Measurements from ENCODE around the gene ATP6V0D1. TPM values are rescaled to one million over a fixed set of nuclear protein-coding genes. Genes with fewer than 3 reads are reported as not detected.

Gene ATP6V0D1
- total and polyA plus RNA-seq, 4 experiments from 2014 or later = 42.8 to 133 (median 70.9) TPM

DNA sequence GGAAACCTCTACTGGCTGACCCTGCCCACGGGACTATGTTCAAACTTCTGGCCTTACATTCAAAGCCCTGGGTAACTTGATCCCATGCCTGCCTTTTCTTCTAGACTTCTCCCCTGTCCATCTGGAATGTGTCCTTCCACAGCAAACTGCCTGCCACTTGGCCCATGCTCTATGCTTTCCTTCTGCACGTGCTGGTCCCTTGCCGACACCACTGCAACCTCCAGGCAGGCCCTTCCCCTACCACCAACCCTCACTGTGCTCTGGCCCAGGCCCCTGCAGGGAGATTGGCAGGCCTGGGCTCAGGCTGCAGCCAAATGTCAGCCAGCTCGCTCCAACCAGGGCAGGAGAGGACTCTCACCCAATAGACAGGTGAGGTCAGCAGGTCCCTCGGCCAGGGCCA is 39.0 kb downstream of the ATP6V0D1 start:
- H3K4me3 Mint-ChIP-seq = no peak overlapping the region
- Histone ChIP-seq H3K27ac (ENCODE audit: low read depth, low read length) (no peak overlapping the region), H3K9me3 (ENCODE audit: control insufficient read depth in 1 of 2, low read length in 2 of 2) (no peaks in the 10 kb centered on the region), H3K27me3 (ENCODE audit: insufficient read depth, low read length) (no peaks in the 10 kb centered on the region), H3K36me3 (ENCODE audit: insufficient read depth, low read length) (peaks cover 18% of the 10 kb centered on the region), H3K4me1 (ENCODE audit: insufficient read depth, low read length) (no peaks in the 10 kb centered on the region), H3K4me3 (ENCODE audit: low read length in 2 of 2) (no peak overlapping the region)
- intact Hi-C loops (cut with micrococcal nuclease) = no loop called here
- peaks cover 0 to 3% (median 0%) of the 10 kb centered on the region in 4 donors for H3K4me1 Mint-ChIP-seq
- peak overlapping the region in 3 of 7 donors; percentile 38 to 85 (median 78) for H3K27ac Mint-ChIP-seq
- H3K9me3 Mint-ChIP-seq = peaks cover 0 to 1% (median 0%) of the 10 kb centered on the region in 8 donors
- CTCF ChIA-PET (ENCODE audit: partially characterized antibody) = no interaction called here
- H3K27me3 Mint-ChIP-seq = no peaks in the 10 kb centered on the region
- no peak for DNase-seq
- POLR2A ChIA-PET (ENCODE audit: partially characterized antibody) = no interaction called here
- peaks cover 16 to 63% of the 10 kb centered on the region in 2 donors for H3K36me3 Mint-ChIP-seq

- peaks cover 18% of the 10 kb centered on the region for H3K36me3 ChIP-seq (ENCODE audit: insufficient read depth, low read length)
- H3K36me3 Mint-ChIP-seq = peaks cover 16 to 61% of the 10 kb centered on the region in 2 donors
- POLR2A ChIA-PET (ENCODE audit: partially characterized antibody) = no interaction called here
Measured at GRCh38 chr16:67441271-67441753, 39.6 kb downstream of the ATP6V0D1 start.

DNA sequence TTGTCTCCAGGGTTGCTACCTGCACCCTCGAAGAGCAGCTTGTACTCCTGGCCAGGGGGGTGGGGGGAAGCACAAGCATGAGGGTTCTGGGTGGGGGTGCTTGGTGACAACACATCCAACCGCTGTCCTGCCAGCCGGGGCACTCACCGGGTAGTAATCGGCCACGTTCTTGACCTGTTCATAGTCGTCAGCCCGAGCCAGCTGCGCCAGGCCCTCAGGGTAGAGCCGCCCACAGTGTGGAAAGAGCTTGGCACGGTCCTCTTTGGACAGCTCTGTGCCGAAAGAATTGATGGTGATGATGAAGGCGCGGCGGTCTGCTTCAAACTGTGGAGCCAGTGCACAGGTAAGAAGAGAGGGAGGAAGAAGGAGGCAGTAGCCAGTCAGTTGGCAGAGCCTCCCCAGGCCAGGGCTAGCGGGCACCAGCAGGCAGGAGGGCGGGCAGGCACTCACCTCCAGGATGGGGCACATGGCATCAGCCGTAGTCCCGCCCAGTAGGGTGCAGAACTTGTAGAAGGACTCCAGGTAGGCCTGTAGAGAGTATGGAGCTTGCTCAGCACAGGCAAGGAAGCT is 42.0 kb downstream of the ATP6V0D1 start:
- Histone ChIP-seq H3K9me3 (ENCODE audit: control insufficient read depth in 1 of 2, low read length in 2 of 2) (no peaks in the 10 kb centered on the region), H3K4me3 (ENCODE audit: low read length in 2 of 2) (no peak overlapping the region), H3K4me1 (ENCODE audit: insufficient read depth, low read length) (no peaks in the 10 kb centered on the region), H3K27me3 (ENCODE audit: insufficient read depth, low read length) (no peaks in the 10 kb centered on the region), H3K36me3 (ENCODE audit: insufficient read depth, low read length) (peaks cover 18% of the 10 kb centered on the region), H3K27ac (ENCODE audit: low read depth, low read length) (no peak overlapping the region)
- no peak for DNase-seq
- Mint-ChIP-seq H3K27ac (peak overlapping the region in 1 of 7 donors; percentile 35), H3K27me3 (no peaks in the 10 kb centered on the region), H3K9me3 (peaks cover 0 to 1% (median 0%) of the 10 kb centered on the region in 8 donors), H3K36me3 (peaks cover 16 to 48% of the 10 kb centered on the region in 2 donors), H3K4me1 (peaks cover 0 to 3% (median 0%) of the 10 kb centered on the region in 4 donors), H3K4me3 (no peak overlapping the region)
- POLR2A ChIA-PET (ENCODE audit: partially characterized antibody) = interaction anchor here (1.1 kb wide), 1 partner anchor 9 kb away, joined by 3 read pairs; no protein-coding TSS in a partner anchor
- CTCF ChIA-PET (ENCODE audit: partially characterized antibody) = interaction anchor here (0.6 kb wide), 1 partner anchor 11 kb away, joined by 3 read pairs; no protein-coding TSS in a partner anchor
- intact Hi-C loops (cut with micrococcal nuclease) = no loop called here

More at GRCh38 chr16:67441271-67441753, 39.6 kb downstream of the ATP6V0D1 start:
- Mint-ChIP-seq H3K4me1 (peaks cover 0 to 3% (median 0%) of the 10 kb centered on the region in 4 donors), H3K27me3 (no peaks in the 10 kb centered on the region), H3K9me3 (peaks cover 0 to 1% (median 0%) of the 10 kb centered on the region in 8 donors), H3K4me3 (no peak overlapping the region), H3K27ac (peak overlapping the region in 1 of 7 donors; percentile 78)
- no peak for DNase-seq
- Histone ChIP-seq H3K27me3 (ENCODE audit: insufficient read depth, low read length) (no peaks in the 10 kb centered on the region), H3K4me3 (ENCODE audit: low read length in 2 of 2) (no peak overlapping the region), H3K9me3 (ENCODE audit: control insufficient read depth in 1 of 2, low read length in 2 of 2) (no peaks in the 10 kb centered on the region), H3K4me1 (ENCODE audit: insufficient read depth, low read length) (no peaks in the 10 kb centered on the region), H3K27ac (ENCODE audit: low read depth, low read length) (no peak overlapping the region)
- intact Hi-C loops (cut with micrococcal nuclease) = no loop called here
- CTCF ChIA-PET (ENCODE audit: partially characterized antibody) = interaction anchor here (0.7 kb wide), 1 partner anchor 181 kb away, joined by 3 read pairs; no protein-coding TSS in a partner anchor

DNA sequence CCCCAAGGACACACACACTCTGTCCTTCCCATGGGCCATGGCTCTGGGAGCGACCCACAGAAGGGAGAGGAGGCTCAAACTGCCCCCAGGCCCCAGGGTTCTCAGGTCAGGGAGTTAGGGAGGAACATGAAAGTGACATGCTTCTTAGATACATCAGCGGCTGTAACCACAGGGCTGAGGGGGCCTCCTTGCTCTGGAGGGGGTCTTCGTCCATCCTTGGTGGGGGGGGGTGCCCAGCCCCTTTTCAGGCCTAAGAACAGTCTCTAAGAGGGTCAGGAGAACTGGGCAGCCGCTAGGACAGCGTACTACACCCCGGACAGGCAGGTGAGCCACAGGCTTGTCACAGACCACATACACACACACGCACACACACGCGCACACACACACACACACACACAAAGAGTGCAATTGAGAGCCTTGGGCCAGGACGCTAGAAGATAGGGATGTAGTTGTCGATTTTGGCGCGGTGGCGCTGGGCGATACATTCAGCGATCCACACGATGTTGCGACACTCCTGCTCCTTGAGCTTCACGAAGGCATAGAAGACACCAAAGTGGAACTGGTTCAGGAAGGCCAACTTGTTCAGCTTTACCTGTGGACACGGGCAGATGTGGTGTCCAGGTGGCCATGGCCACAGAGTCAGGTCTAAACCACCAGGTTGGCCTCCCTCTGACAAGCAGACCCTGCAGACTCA is 42.7 kb downstream of the ATP6V0D1 start:
- peak overlapping the region in 1 of 7 donors; percentile 7 for H3K27ac Mint-ChIP-seq
- POLR2A ChIA-PET (ENCODE audit: partially characterized antibody) = interaction anchor here (1.1 kb wide), 1 partner anchor 10 kb away, joined by 3 read pairs; no protein-coding TSS in a partner anchor
- CTCF ChIA-PET (ENCODE audit: partially characterized antibody) = no interaction called here
- H3K4me3 Mint-ChIP-seq = no peak overlapping the region
- Histone ChIP-seq H3K4me3 (ENCODE audit: low read length in 2 of 2) (no peak overlapping the region), H3K27me3 (ENCODE audit: insufficient read depth, low read length) (no peaks in the 10 kb centered on the region), H3K36me3 (ENCODE audit: insufficient read depth, low read length) (peaks cover 18% of the 10 kb centered on the region), H3K27ac (ENCODE audit: low read depth, low read length) (no peak overlapping the region), H3K4me1 (ENCODE audit: insufficient read depth, low read length) (no peaks in the 10 kb centered on the region), H3K9me3 (ENCODE audit: control insufficient read depth in 1 of 2, low read length in 2 of 2) (no peaks in the 10 kb centered on the region)
- no peaks in the 10 kb centered on the region for H3K27me3 Mint-ChIP-seq
- H3K36me3 Mint-ChIP-seq = peaks cover 16 to 46% of the 10 kb centered on the region in 2 donors
- intact Hi-C loops (cut with micrococcal nuclease) = no loop called here
- H3K9me3 Mint-ChIP-seq = peaks cover 0 to 1% (median 0%) of the 10 kb centered on the region in 8 donors
- H3K4me1 Mint-ChIP-seq = peaks cover 0 to 3% (median 0%) of the 10 kb centered on the region in 4 donors
- DNase-seq = no peak

GRCh38 chr16:67437513-67437912 is 43.4 kb downstream of the ATP6V0D1 start:
- Mint-ChIP-seq H3K27ac (peak overlapping the region in 1 of 7 donors; percentile 29), H3K9me3 (peaks cover 0 to 1% (median 0%) of the 10 kb centered on the region in 8 donors), H3K4me3 (no peak overlapping the region), H3K36me3 (peaks cover 16 to 44% of the 10 kb centered on the region in 2 donors), H3K27me3 (peaks cover under 1 to 1% of the 10 kb centered on the region in 2 donors), H3K4me1 (peaks cover 0 to 3% (median under 1%) of the 10 kb centered on the region in 4 donors)
- POLR2A ChIA-PET (ENCODE audit: partially characterized antibody) = no interaction called here
- H3K4me3 ChIP-seq (ENCODE audit: low read length in 2 of 2) = no peak overlapping the region
- no peaks in the 10 kb centered on the region for H3K9me3 ChIP-seq (ENCODE audit: control insufficient read depth in 1 of 2, low read length in 2 of 2)
- H3K27ac ChIP-seq (ENCODE audit: low read depth, low read length) = no peak overlapping the region
- H3K4me1 ChIP-seq (ENCODE audit: insufficient read depth, low read length) = no peaks in the 10 kb centered on the region
- H3K27me3 ChIP-seq (ENCODE audit: insufficient read depth, low read length) = no peaks in the 10 kb centered on the region
- DNase-seq = no peak
- CTCF ChIA-PET (ENCODE audit: partially characterized antibody) = no interaction called here
- intact Hi-C loops (cut with micrococcal nuclease) = no loop called here
- peaks cover 12% of the 10 kb centered on the region for H3K36me3 ChIP-seq (ENCODE audit: insufficient read depth, low read length)

GRCh38 chr16:67436640-67437193 is 44.2 kb downstream of the ATP6V0D1 start:
- H3K4me3 ChIP-seq (ENCODE audit: low read length in 2 of 2) = no peak overlapping the region
- DNase-seq = no peak
- H3K27ac ChIP-seq (ENCODE audit: low read depth, low read length) = no peak overlapping the region
- Mint-ChIP-seq H3K9me3 (no peaks in the 10 kb centered on the region), H3K27me3 (peaks cover 3 to 4% of the 10 kb centered on the region in 2 donors), H3K36me3 (peaks cover 16 to 39% of the 10 kb centered on the region in 2 donors), H3K4me3 (no peak overlapping the region), H3K4me1 (peaks cover 0 to 5% (median 2%) of the 10 kb centered on the region in 4 donors), H3K27ac (peak overlapping the region in 2 of 7 donors; percentile 64 to 92)
- peaks cover under 1% of the 10 kb centered on the region for H3K4me1 ChIP-seq (ENCODE audit: insufficient read depth, low read length)
- no peaks in the 10 kb centered on the region for H3K9me3 ChIP-seq (ENCODE audit: control insufficient read depth in 1 of 2, low read length in 2 of 2)
- intact Hi-C loops (cut with micrococcal nuclease) = no loop called here
- POLR2A ChIA-PET (ENCODE audit: partially characterized antibody) = no interaction called here
- peaks cover 6% of the 10 kb centered on the region for H3K36me3 ChIP-seq (ENCODE audit: insufficient read depth, low read length)
- CTCF ChIA-PET (ENCODE audit: partially characterized antibody) = interaction anchor here (1.1 kb wide), 1 partner anchor 9 kb away, joined by 4 read pairs; no protein-coding TSS in a partner anchor
- peaks cover 2% of the 10 kb centered on the region for H3K27me3 ChIP-seq (ENCODE audit: insufficient read depth, low read length)

- H3K4me3 Mint-ChIP-seq = no peak overlapping the region
- CTCF ChIA-PET (ENCODE audit: partially characterized antibody) = interaction anchor here (1.1 kb wide), 1 partner anchor 8 kb away, joined by 4 read pairs; no protein-coding TSS in a partner anchor
- DNase-seq = no peak
- peaks cover 4 to 5% of the 10 kb centered on the region in 2 donors for H3K27me3 Mint-ChIP-seq
- no peak overlapping the region for H3K27ac Mint-ChIP-seq
- no peaks in the 10 kb centered on the region for H3K9me3 ChIP-seq (ENCODE audit: control insufficient read depth in 1 of 2, low read length in 2 of 2)
- POLR2A ChIA-PET (ENCODE audit: partially characterized antibody) = no interaction called here
- peaks cover 5% of the 10 kb centered on the region for H3K36me3 ChIP-seq (ENCODE audit: insufficient read depth, low read length)
- H3K4me1 ChIP-seq (ENCODE audit: insufficient read depth, low read length) = peaks cover 4% of the 10 kb centered on the region
- H3K27ac ChIP-seq (ENCODE audit: low read depth, low read length) = no peak overlapping the region
- H3K4me3 ChIP-seq (ENCODE audit: low read length in 2 of 2) = no peak overlapping the region
- peaks cover 6% of the 10 kb centered on the region for H3K27me3 ChIP-seq (ENCODE audit: insufficient read depth, low read length)
- peaks cover 0 to 6% (median 3%) of the 10 kb centered on the region in 4 donors for H3K4me1 Mint-ChIP-seq
- H3K36me3 Mint-ChIP-seq = peaks cover 16 to 35% of the 10 kb centered on the region in 2 donors
- intact Hi-C loops (cut with micrococcal nuclease) = no loop called here
- no peaks in the 10 kb centered on the region for H3K9me3 Mint-ChIP-seq
Measured at GRCh38 chr16:67435758-67436164, 45.2 kb downstream of the ATP6V0D1 start.
